T-helper 2 cell treated with Interferon-gamma antibody and Interleukin-4, amounts not matched to agents 100 ng/mL and 5 ng/mL, for 36 hours (primary cell): ENCODE data around the gene CD247. TPM values are rescaled to one million over a fixed set of nuclear protein-coding genes. Genes with fewer than 3 reads are reported as not detected.

Source experiments
- intact Hi-C: fragments of 100-400 bp; cut with micrococcal nuclease; formaldehyde crosslinking; loops from one replicate; pipeline ENCODE4 v1.15.1; 2023
- total RNA-seq: library from RNA; stranded (reverse); gene quantifications from 2 replicates; pipeline ENCODE4 v1.2.3, GENCODE V29; 2022

The CD247 gene
- total RNA-seq, 1 donor from 2014 or later, result 177 TPM

DNA sequence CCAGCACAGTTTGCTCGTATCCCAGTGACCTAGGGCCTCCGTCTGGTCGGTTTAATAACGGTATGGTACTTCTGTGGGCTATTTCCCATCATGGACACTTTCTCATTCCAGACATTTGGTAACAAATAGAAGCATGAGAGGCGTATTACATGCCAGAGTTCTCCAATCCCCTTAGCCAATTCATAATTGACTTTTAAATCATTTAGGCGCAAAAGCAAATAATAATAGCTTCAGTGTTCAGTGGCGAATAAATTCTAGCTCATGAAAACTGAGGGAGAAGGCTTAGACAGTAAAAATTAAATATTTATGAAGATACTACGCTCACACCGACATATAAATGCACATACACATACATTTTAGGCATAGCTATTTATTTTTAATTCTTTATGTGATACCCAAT is 50.6 kb downstream of the CD247 start:
- intact Hi-C loops, result no loop called here

DNA sequence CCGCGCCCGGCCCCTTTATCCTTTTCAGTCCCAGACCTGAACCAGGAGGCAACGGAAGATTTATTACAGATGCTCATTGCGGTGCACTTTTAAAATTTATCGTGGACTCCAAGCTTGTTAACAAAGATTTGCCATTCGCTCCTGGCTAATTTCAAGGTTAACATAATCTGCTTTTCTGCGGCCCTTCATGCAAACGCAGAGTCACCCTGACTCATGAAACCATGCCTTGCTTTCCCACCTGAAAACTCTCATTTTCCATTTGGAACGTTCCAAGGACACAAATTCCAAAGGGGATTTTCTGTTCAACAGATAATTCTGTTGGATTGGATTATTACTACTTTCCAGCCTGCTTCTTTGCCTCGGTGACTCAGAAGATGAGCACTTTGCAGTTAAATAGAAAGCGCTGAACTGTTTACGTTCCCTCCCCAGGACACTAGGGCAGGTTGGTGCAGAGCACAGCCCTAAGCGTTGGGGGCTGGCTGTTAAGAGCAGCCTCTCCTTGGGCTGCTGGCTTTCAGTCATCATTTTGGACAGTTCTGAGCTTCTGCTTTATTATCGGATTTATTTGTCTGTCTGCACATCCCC is 51.1 kb downstream of the CD247 start:
- intact Hi-C loops, result no loop called here

DNA sequence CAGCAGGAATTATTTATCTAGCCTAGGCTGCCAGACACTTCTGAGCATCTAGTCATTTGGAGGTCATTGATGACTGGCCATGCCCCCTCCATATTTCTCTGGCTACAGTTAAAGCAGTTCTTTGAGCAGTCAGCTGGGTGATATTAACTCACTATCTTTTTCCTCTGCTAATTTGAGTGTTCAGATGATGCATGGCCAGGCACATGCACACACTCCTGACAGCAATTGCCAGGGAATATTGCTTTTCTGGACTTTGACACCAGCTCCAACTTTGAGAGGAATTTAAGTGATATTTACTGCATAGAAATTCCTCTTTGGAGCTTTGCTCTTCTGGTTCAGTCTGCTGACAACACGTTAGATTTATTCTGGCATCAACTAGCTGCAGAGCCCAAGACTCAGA is 52.6 kb downstream of the CD247 start:
- intact Hi-C loops, result no loop called here

DNA sequence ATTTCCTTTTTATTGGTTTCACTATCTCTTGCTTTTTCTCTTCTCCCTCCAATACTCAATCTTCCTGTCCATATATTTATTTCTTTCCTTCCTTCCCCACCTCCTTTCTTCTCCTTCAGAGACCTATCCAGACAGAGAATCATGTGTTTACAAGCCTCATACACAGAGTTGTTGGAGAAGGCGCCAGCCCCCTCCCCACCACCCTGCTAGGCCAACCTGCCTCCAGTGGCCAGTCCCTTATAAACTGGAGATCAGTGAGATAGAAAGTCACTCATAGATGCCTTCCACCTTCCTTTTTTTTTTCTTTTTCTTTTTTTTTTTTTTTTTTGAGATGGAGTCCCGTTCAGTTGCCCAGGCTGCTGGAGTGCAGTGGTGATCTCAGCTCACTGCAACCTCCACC is 53.3 kb downstream of the CD247 start:
- intact Hi-C loops, result no loop called here

DNA sequence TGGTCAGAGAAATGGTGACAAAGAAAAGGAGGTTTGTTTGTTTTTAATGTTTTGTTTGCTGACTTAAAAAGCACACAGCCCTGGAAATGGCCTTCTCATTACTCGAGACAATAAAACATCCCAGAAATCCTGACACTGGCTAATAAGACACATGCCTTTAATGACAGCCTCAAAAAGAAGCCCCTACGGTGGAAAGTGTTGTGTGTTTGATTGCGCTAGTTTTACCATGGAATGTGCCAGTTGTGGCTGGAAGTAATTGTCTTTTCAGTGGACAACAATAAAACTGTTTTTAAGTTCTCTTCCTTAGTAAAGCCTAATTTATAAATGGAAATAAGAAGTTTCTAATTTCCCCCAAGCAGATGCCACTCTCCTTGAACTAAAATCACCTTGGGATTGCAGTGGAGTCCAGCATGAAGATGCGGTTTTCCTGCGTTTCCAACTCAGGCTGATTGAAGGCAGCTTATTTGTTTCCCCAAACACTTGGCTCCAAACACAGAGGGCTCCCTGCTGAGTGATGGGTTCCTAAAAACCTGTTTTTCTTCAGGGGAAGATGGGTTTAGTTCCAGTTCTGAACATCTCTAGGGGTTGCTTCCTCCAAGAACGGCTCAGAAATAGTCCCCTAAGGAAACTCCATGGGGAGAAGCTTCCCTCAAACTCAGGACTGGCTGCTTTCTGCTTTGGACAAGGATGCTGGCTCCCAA is 54.3 kb downstream of the CD247 start:
- intact Hi-C loops, result no loop called here

DNA sequence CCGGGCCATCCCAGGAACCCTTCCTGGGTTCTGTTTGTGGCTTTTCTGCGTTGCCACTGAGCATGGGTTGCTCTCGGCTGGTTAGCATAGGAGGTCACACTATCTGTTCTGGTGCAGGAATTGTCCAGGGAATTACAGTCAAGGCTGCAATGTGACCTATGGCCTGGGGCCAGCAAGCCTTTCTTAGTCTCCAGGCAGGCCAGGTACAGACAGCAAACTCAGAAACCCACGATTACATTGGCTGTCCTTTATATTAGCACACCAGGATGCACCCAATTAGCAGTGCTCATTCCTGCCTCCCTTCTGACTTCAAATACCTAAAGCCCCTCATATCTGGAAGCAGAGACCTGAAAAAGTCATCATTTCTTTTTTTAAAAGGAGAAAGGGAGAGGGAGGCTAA is 55.2 kb downstream of the CD247 start:
- intact Hi-C loops, result no loop called here

DNA sequence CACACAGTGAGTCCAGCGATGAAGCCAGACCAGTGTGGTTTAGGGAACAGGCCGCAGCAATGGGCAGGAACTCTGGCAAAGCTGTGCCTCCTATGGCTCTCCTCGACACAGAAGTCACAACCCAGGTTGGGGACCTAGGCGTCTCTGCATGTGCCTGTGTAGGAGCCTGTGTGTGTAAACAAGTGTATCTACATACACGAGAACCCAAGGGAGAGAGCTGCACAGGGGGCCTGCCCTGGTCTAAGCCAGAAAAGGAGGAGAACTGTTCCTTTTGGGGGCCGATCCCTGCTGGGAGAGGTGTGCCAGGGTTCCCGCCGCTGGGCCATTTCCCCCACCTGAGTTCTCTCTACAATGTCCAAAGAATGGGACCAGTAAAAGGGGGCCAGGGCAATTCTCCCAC is 56.0 kb downstream of the CD247 start:
- intact Hi-C loops, result no loop called here

DNA sequence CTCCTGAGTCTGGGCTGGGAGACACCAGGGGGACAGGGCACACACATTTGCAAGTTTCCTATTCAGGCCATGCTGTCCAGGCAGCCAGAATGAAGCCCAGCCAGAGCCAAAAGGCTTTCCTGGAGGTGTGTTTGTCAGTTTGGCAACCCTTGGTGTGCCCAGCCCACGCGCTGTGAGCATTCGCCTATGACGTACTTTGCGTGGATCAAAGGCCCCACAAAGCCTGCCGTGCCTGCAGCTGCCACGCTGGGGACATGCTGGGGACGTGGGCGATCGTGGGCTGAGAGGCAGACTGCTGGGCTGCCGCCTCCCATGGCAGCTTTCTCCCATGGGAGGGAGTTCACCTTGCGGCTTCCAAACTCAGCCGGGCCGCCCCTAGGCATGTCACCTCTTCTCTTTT is 57.5 kb downstream of the CD247 start:
- intact Hi-C loops, result no loop called here

DNA sequence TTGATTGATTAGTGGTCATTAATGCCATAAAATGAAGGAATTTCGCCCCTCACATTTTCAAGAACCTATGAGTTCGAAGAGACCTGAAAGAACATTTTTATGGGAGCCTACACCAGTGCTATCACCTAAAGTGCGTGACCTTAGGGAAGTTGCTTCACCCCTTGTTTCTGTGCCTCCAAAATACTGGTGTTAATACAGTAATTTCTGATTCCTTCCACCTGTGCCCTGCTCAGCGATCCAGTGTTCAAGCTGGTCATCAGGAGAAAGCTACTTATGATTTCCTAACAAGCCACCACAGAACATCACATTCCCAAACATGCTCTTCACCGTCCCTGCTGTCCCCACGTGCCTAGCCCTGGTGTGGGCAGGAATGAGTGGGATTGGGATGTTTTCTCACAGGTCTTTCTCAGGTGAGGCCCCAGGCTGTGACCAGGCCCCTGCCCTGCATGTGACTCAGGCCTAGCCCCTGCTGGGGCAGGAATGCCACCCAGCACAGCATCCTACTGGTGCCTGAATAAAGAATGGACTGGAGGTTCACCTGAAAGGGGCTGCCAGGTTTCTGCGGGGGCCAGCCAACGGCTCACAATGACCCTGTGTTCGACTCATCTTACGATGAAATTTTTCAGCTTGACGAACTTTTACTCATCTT is 60.3 kb downstream of the CD247 start:
- intact Hi-C loops, result loop anchor here (2.0 to 10.0 kb wide), 4 partner anchors 25 to 479 kb away; partner anchors contain the start of genes DCAF6, MPC2 and RCSD1

DNA sequence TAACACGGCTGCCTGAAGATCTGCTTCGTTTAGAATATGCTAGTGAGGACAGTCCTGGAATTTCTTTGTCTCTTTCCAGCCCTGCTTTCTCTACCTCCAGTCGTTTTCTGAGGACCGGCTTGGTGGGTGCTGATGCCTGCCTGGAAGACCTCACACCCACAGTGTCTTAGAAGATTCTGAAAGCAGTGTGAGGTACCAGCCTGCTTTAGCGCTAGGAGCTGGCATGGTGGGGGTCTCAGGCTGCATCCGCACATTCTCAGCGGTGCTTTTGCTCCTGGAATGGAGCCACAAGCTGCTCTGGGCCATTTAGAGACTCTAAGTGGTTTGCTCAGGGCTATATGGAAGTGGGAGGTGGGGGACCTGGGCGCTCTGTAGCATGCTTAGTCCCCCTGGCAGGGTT is 61.4 kb downstream of the CD247 start:
- intact Hi-C loops, result loop anchor here (2.0 to 10.0 kb wide), 4 partner anchors 26 to 480 kb away; partner anchors contain the start of genes DCAF6, MPC2 and RCSD1

DNA sequence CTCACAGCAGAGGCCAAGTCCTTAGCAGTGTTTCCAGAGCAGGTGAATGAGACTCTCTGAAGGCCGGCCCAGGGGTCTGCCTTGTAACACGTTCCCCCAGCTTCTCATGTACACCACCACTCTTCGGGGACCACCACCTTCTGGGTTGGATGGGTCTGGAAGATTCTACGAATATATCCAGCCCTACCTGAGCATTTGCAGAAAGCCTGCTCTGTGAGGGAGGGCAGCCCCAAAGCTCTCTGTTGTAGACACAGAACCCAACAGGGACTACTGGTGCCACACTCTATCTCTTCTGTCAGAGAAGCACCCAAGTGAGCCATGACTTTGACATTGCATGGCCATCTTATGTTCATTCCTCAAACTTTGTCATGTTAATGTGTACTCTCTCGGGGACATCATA is 61.8 kb downstream of the CD247 start:
- intact Hi-C loops, result loop anchor here (2.0 to 10.0 kb wide), 4 partner anchors 26 to 481 kb away; partner anchors contain the start of genes DCAF6, MPC2 and RCSD1

DNA sequence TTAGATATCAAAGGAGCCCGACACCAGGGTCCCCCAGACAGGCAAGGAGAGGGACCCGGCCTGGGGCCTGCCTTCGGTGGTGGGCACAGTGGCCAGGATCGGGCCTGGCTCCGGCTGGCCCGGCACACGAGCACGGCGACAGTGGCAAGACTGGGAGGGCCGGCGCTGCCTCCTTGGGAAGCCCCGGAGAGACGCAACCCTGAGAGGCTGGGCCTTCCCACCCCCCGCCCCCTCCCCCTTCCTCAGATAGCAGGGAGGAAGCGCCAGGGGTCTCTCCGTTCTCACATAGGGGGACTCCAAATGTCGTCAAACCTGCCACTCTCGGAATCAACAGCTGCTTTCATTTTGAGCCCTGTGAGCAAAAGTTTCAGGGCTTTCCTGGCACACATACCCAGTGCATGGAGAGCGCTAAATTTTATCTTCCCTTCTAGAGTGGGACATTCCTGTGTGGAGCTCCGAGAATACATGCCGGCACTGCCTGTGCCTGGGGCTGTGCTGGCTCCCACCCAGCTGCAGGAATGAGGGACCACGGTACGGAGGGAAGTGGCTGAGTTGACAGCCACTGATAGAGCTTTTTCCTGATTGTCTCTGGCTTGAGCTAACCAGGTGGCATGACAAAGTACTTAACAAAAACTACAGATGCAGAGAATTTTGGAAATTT is 62.4 kb downstream of the CD247 start:
- intact Hi-C loops, result loop anchor here (1.0 to 10.0 kb wide), 6 partner anchors 17 to 481 kb away; partner anchors contain the start of genes CD247, DCAF6, MPC2 and RCSD1

DNA sequence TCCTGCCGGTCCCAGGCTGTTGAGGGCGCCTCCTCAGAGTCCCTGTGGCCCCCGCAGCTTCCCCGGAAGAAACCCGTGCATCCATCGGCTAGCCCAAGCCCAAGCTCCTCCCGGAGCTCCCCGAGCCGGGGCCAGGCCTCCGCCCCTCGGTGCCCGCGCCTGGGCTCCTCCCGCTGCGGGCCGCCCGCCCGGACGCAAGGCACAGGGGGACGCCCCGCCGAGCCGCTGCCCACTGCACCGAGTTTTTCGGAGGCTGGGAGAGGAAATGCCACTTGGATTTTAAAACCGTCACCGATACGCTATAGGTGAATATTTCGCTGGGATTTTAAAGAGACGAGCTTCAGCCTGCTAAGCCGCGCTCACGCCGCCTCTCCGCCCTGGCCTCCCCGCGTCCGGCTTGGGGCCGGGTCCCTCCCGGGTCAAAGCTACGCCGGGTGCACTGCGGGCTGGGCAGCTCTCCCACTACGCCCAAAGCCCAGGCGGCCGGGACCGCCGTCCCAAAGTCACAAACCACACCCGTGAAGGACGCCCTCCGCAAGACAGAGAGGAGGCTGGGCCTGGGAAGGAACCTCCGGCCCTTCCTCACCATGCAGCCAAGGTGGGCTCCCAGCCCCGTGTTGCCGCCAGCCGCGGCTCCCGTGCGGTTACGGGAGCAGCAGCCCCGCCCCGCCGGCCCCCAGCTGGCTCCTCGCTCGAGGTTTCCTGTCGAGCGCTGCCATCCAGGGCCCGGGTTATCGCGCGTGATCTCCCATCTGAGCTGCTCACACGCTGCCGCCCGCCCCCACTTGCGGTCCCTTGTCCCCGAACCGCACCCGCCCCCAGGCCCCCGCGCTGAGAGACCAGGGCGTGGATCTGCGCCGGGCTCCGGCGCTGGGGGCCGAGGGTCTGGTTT is 63.2 kb downstream of the CD247 start:
- intact Hi-C loops, result loop anchor here (1.0 to 10.0 kb wide), 5 partner anchors 18 to 482 kb away; partner anchors contain the start of genes CD247, DCAF6, MPC2 and RCSD1

DNA sequence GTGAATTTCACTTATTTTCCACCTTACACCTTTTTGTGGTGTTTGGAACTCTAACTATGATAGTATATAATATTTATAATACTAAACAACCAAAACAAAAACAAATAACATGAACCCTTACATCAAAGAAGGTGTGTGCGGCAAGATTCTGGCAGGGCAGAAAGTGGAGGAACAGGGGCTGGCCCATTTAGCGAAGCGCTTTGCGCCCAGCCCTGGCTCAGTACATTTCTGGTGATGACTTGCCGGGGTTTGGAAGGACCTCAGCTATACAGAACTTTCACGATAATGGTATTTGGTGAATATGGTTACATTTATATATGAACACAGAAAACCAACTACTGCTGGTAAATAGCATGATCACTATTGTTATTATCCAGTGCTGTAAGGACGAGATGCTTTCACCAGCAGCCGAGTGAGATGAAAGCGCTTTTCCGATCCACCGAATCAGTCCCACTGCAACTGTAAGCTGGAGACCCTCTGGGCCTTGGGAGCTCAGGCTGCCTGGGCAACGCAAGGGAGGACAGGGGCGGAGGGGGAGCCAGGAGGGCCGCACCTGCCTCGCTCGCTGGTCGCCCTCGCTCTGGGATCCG is 63.9 kb downstream of the CD247 start:
- intact Hi-C loops, result loop anchor here (2.0 to 10.0 kb wide), 3 partner anchors 18 to 260 kb away; partner anchors contain the start of gene RCSD1

DNA sequence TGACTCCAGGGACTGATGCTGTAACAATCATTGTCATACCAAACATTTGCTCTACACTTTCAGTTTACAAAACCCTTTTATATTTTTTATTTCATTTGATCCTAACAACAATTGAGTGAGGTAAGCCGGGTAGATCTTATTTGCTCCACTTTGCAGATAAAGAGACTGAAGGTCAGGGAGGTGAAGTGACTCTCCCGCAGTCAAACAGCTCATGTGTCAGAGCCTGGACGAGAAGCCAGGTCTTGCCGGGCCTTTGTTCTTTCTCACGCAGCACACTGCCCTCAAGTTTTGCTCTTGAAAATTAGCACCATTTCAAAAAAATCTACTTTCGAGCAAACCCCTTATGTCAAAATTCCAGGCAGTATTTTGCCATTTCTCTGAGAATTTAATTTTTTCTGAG is 65.2 kb downstream of the CD247 start:
- intact Hi-C loops, result loop anchor here (10.0 kb wide), 2 partner anchors 182 to 262 kb away; partner anchors contain the start of gene RCSD1

DNA sequence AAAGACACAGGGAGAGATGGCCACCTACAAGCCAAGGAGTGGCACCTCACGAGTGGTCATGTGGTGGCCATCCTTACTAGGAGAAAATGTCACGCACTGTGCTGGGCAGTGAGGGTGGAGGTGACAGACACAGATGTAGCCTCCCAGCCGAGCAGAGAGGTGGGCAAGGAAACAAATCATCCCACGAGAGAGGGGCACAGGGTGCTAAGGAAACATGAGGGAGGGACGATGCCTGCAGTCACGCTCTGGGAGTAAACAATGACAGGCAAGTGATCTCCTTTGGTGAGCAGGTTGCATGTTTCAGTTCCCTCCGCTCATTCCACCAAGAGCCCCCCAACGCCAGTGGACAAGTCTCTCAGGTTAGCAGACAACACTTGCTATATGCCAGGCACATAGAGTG is 65.8 kb downstream of the CD247 start:
- intact Hi-C loops, result loop anchor here (10.0 kb wide), 2 partner anchors 182 to 262 kb away; partner anchors contain the start of gene RCSD1

DNA sequence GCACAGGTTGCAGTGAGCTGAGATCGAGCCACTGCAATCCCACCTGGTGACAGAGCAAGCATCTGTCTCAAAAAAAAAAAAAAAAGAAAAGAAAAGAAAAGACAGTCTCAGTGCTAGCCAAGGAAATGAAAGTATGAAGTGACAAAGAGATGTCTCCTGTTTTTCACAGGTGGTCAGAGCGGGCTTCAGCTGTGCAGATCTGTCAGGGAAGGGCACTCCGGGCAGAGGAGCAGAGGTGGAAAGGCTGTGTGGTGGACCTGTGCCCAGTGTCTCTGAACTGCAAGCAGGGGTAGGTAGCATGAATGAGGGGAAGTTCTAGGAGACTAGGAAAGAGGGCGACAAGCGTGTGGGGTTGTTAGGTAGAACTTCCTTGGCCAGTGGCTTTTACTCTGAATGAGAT is 67.5 kb downstream of the CD247 start:
- intact Hi-C loops, result loop anchor here (10.0 kb wide), 2 partner anchors 184 to 264 kb away; partner anchors contain the start of gene RCSD1

DNA sequence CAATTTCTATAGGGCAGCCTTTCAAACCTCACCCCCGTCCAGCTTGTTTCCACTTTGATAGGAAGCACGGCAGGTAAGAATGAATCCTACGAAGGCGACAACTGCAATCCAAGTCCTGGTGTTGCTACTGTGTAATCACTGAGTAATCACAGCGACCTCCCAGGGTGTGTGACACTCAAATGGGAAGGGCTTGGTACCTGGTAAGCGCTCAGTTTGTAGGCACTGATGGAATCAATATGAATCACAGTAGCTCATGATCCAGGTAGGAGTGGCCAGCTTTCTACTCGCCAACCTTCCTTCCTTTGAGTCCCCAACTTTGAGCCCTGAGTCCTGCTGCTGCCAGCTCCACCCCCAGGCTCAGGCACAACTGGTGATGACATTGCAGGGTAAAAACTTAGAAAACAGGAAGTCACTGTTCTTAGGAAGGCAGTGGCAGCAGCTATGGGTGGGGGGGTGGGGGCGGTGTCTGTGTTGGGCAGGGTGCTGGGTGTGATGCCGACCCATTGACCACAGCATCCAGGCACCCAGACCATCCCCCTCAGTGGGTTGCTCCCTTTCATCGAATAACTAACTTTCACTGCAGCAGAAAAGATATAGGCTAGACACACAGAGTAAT is 70.7 kb downstream of the CD247 start:
- intact Hi-C loops, result loop anchor here (5.0 to 10.0 kb wide), 2 partner anchors 225 to 573 kb away; partner anchors contain the start of genes POU2F1 and TADA1

DNA sequence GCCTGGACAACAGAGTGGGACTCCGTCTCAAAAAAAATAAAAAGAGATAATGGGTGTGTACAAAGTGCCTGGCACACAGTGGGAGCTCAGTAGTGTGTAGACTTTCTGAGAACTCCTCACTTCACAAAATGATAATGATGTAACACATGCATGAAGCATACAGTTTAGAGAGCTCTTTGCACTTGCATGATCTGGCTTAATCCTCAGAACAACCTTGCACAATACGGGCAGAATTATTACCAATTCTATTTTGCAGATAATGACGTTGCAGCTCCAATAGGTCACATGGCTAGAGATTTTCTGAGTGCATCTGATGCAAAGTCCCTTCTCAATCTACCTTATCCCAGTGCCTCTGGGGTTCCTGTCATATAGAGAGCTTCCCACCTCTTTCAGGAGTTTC is 71.4 kb downstream of the CD247 start:
- intact Hi-C loops, result loop anchor here (5.0 to 10.0 kb wide), 2 partner anchors 225 to 572 kb away; partner anchors contain the start of genes POU2F1 and TADA1
